H9 (cell line): Measurements from ENCODE around the gene MB. TPM values are rescaled to one million over a fixed set of nuclear protein-coding genes. Genes with fewer than 3 reads are reported as not detected.
A peak's percentile ranks its signal among the peaks of the same experiment; 100 is the strongest.

Source experiments
- DNase-seq: peaks from one replicate; pipeline ENCODE4 v3.0.0-alpha.2; 2017
- H2AFZ ChIP-seq: one replicate; pipeline ENCODE4 v1.6.1; 2013; ENCODE audit warnings: mild to moderate bottlenecking, low read length, control low read depth, moderate library complexity
- H2AK5ac ChIP-seq: 2 replicates; pipeline ENCODE4 v1.6.1; 2013; ENCODE audit warnings: low read length, control low read depth, mixed read lengths; ENCODE audit not compliant: insufficient read length
- H2BK120ac ChIP-seq: one replicate; pipeline ENCODE4 v1.6.1; 2013; ENCODE audit warnings: low read depth, mild to moderate bottlenecking, low read length, control low read depth, inconsistent platforms; ENCODE audit not compliant: poor library complexity, severe bottlenecking
- H2BK12ac ChIP-seq: 2 replicates; pipeline ENCODE4 v1.6.1; 2013; ENCODE audit warnings: low read length, control low read depth, mixed read lengths, low read depth; ENCODE audit not compliant: insufficient read length
- H2BK15ac ChIP-seq: 2 replicates; pipeline ENCODE4 v1.6.1; 2013; ENCODE audit warnings: low read depth, low read length, control low read depth
- H2BK20ac ChIP-seq: one replicate; pipeline ENCODE4 v1.6.1; 2013; ENCODE audit warnings: low read depth, mild to moderate bottlenecking, low read length, control low read depth, inconsistent platforms; ENCODE audit not compliant: poor library complexity, severe bottlenecking
- H2BK5ac ChIP-seq: 2 replicates; pipeline ENCODE4 v1.6.1; 2013; ENCODE audit warnings: low read length, control low read depth, mixed read lengths; ENCODE audit not compliant: insufficient read length
- H3K14ac ChIP-seq: 2 replicates; pipeline ENCODE4 v1.6.1; 2013; ENCODE audit warnings: low read length, control low read depth; ENCODE audit not compliant: insufficient read depth
- H3K18ac ChIP-seq: 2 replicates; pipeline ENCODE4 v1.6.1; 2013; ENCODE audit warnings: low read depth, mild to moderate bottlenecking, mixed read lengths, low read length, control low read depth; ENCODE audit not compliant: insufficient read length
- H3K23ac ChIP-seq: 2 replicates; pipeline ENCODE4 v1.6.1; 2013; ENCODE audit warnings: low read length, control low read depth, mixed read lengths, low read depth; ENCODE audit not compliant: insufficient read length
- H3K23me2 ChIP-seq: 2 replicates; pipeline ENCODE4 v1.6.1; 2013; ENCODE audit warnings: low read depth, mild to moderate bottlenecking, mixed read lengths, low read length, control low read depth; ENCODE audit not compliant: insufficient read length, poor library complexity, severe bottlenecking
- H3K27ac ChIP-seq: 2 replicates; pipeline ENCODE4 v1.5.1; 2013; ENCODE audit warnings: low read length, control low read depth, mixed read lengths, low read depth; ENCODE audit not compliant: insufficient read length
- H3K27me3 ChIP-seq: 2 replicates; pipeline ENCODE4 v1.6.1; 2013; ENCODE audit warnings: low read length, control low read depth, inconsistent platforms; ENCODE audit not compliant: insufficient read depth
- H3K4ac ChIP-seq: 2 replicates; pipeline ENCODE4 v1.6.1; 2013; ENCODE audit warnings: low read depth, mild to moderate bottlenecking, control low read depth, inconsistent platforms, low read length, moderate library complexity
- H3K4me1 ChIP-seq: 2 replicates; pipeline ENCODE4 v1.6.1; 2013; ENCODE audit warnings: low read length, control low read depth, inconsistent platforms; ENCODE audit not compliant: insufficient read depth
- H3K4me2 ChIP-seq: 2 replicates; pipeline ENCODE4 v1.6.1; 2013; ENCODE audit warnings: low read length, control low read depth, mixed read lengths; ENCODE audit not compliant: insufficient read length, insufficient read depth
- H3K56ac ChIP-seq: 2 replicates; pipeline ENCODE4 v1.6.1; 2013; ENCODE audit warnings: low read depth, mild to moderate bottlenecking, mixed read lengths, low read length, control low read depth; ENCODE audit not compliant: insufficient read length
- H3K79me1 ChIP-seq: 2 replicates; pipeline ENCODE4 v1.6.1; 2013; ENCODE audit warnings: low read depth, mild to moderate bottlenecking, moderate library complexity, low read length, control low read depth, inconsistent platforms; ENCODE audit not compliant: insufficient read depth, poor library complexity, severe bottlenecking
- H3K79me2 ChIP-seq: 2 replicates; pipeline ENCODE4 v1.6.1; 2013; ENCODE audit warnings: low read length, control low read depth, inconsistent platforms; ENCODE audit not compliant: insufficient read depth
- H3K9ac ChIP-seq: 2 replicates; pipeline ENCODE4 v1.6.1; 2013; ENCODE audit warnings: low read length, control low read depth, mixed read lengths; ENCODE audit not compliant: insufficient read length; ENCODE audit errors: extremely low read depth
- H3K9me3 ChIP-seq: one replicate; pipeline ENCODE4 v1.6.1; 2013; ENCODE audit warnings: low read depth, low read length, inconsistent platforms; ENCODE audit not compliant: control insufficient read depth
- H3T11ph ChIP-seq: one replicate; pipeline ENCODE4 v1.6.1; 2013; ENCODE audit warnings: mild to moderate bottlenecking, low read length, control low read depth, inconsistent platforms
- H4K20me1 ChIP-seq: one replicate; pipeline ENCODE4 v1.6.1; 2013; ENCODE audit not compliant: control insufficient read depth, insufficient read length, insufficient read depth
- H4K5ac ChIP-seq: 2 replicates; pipeline ENCODE4 v1.6.1; 2013; ENCODE audit warnings: low read depth, mild to moderate bottlenecking, mixed read lengths, low read length, control low read depth; ENCODE audit not compliant: insufficient read length
- H4K8ac ChIP-seq: replicated peaks from 2 replicates; pipeline ENCODE4 v1.6.1; 2013; ENCODE audit warnings: low read length, control low read depth, mixed read lengths, low read depth; ENCODE audit not compliant: insufficient read length
- H4K91ac ChIP-seq: 2 replicates; pipeline ENCODE4 v1.6.1; 2013; ENCODE audit warnings: low read depth, mild to moderate bottlenecking, moderate library complexity, mixed read lengths, low read length, control low read depth; ENCODE audit not compliant: insufficient read length
- H3K27ac Mint-ChIP-seq, 3 experiments: 2 replicates in 2 of 3; 3 replicates in 1 of 3; pipeline ENCODE4 v1.8.0; 2020 to 2021; ENCODE audit warnings: mixed read lengths in 3 of 3, mild to moderate bottlenecking in 1 of 3, moderate library complexity in 1 of 3
- H3K27me3 Mint-ChIP-seq: 2 replicates; pipeline ENCODE4 v1.8.0; 2021; ENCODE audit warnings: low read depth, mild to moderate bottlenecking, moderate library complexity, mixed read lengths
- H3K36me3 Mint-ChIP-seq, 3 experiments: 2 replicates in 2 of 3; 3 replicates in 1 of 3; pipeline ENCODE4 v1.8.0; 2020 to 2021; ENCODE audit warnings: low read depth in 3 of 3, mixed read lengths in 3 of 3; ENCODE audit not compliant: insufficient read depth in 1 of 3
- H3K4me1 Mint-ChIP-seq, 2 experiments: 2 replicates each; pipeline ENCODE4 v1.8.0; 2020; ENCODE audit warnings: mixed read lengths in 2 of 2
- H3K4me3 Mint-ChIP-seq, 2 experiments: 2 replicates in 1 of 2; 3 replicates in 1 of 2; pipeline ENCODE4 v1.8.0; 2020 to 2021; ENCODE audit warnings: mild to moderate bottlenecking in 2 of 2, mixed read lengths in 2 of 2, moderate library complexity in 1 of 2
- H3K9me3 Mint-ChIP-seq, 2 experiments: 2 replicates in 1 of 2; 3 replicates in 1 of 2; pipeline ENCODE4 v1.8.0; 2020; ENCODE audit warnings: mild to moderate bottlenecking in 2 of 2, mixed read lengths in 2 of 2, moderate library complexity in 1 of 2
- WGBS: extraction: QIAGEN DNeasy Blood & Tissue Kit; methylation state at CpG from one replicate; pipeline ENCODE4 v1.1.7; 2013; ENCODE audit warnings: missing lambda C conversion rate, low lambda C conversion rate, mixed read lengths; ENCODE audit not compliant: insufficient read length; ENCODE audit errors: extremely low coverage; 5-methylcytosine and 5-hydroxymethylcytosine counted together
- total RNA-seq: library from RNA; stranded (reverse); gene quantifications from 2 replicates; pipeline ENCODE4 v1.2.1, GENCODE V29; 2021
- TF ChIP-seq, protein P1 (sequence below): fragments of 200-600 bp; sonication (generic); conservative IDR thresholded peaks from 3 replicates; pipeline ENCODE4 v1.8.0; 2021; ENCODE audit warnings: antibody characterized with exemption, mild to moderate bottlenecking

MB gene
- total RNA-seq, 1 experiment from 2014 or later, result 0.55 TPM

DNA sequence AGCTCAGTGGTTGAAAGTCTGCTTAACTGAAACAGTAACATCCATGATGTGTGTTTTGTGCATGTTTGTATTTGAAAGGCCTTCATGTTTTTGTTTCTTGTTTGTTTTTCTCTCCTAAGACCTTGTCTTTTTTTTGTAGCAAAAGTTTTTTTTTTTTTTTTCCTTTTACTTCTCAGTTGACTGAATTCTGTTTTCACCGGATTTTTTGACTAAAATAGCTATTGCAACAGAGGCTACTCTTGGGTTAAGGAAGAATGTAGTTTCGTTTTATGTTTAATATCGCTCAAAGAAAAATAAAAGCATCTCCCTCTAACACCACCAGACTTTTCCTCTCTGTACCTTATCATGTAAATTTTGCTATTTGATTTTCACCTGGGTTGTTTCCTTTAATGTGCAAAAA is 46.2 kb upstream of the MB start:
- Histone ChIP-seq H3K14ac (no peak overlapping the region), H2BK15ac (no peak overlapping the region), H2BK12ac (no peak overlapping the region), H3T11ph (no peak overlapping the region), H3K79me2 (no peaks in the 10 kb centered on the region), H2BK20ac (no peak overlapping the region), H3K18ac (no peak overlapping the region), H3K56ac (no peak overlapping the region), H3K23ac (no peak overlapping the region), H2BK120ac (no peak overlapping the region), H2AK5ac (no peak overlapping the region), H4K91ac (no peak overlapping the region), H3K4me1 (no peaks in the 10 kb centered on the region; the same call in 1 of the 2 replicates), H2AFZ (no peak overlapping the region), H3K27ac (no peak overlapping the region), H3K79me1 (no peaks in the 10 kb centered on the region), H4K8ac (no peak overlapping the region), H2BK5ac (no peak overlapping the region), H3K4me2 (no peak overlapping the region), H3K4ac (no peak overlapping the region), H3K9ac (no peak overlapping the region), H3K23me2 (no peaks in the 10 kb centered on the region), H4K20me1 (no peaks in the 10 kb centered on the region), H3K27me3 (no peaks in the 10 kb centered on the region), H4K5ac (no peak overlapping the region), H3K9me3 (peaks cover 16% of the 10 kb centered on the region)
- H3K27ac Mint-ChIP-seq, result peak overlapping the region; percentile 11 to 96 (median 44); a peak in 3 of 7 replicates
- no CpG with 5 or more reads among the region's 3 CpGs for WGBS
- H3K9me3 Mint-ChIP-seq, result peaks cover 30 to 44% of the 10 kb centered on the region in 2 experiments
- DNase-seq, result no peak
- no peaks in the 10 kb centered on the region for H3K27me3 Mint-ChIP-seq
- TF ChIP-seq, protein P1, sequence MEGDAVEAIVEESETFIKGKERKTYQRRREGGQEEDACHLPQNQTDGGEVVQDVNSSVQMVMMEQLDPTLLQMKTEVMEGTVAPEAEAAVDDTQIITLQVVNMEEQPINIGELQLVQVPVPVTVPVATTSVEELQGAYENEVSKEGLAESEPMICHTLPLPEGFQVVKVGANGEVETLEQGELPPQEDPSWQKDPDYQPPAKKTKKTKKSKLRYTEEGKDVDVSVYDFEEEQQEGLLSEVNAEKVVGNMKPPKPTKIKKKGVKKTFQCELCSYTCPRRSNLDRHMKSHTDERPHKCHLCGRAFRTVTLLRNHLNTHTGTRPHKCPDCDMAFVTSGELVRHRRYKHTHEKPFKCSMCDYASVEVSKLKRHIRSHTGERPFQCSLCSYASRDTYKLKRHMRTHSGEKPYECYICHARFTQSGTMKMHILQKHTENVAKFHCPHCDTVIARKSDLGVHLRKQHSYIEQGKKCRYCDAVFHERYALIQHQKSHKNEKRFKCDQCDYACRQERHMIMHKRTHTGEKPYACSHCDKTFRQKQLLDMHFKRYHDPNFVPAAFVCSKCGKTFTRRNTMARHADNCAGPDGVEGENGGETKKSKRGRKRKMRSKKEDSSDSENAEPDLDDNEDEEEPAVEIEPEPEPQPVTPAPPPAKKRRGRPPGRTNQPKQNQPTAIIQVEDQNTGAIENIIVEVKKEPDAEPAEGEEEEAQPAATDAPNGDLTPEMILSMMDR, result no peak
- peaks cover 17 to 41% (median 21%) of the 10 kb centered on the region in 3 experiments for H3K36me3 Mint-ChIP-seq
- peak overlapping the region; percentile 11 to 14; a peak in 2 of 5 replicates for H3K4me3 Mint-ChIP-seq
- peaks cover 30 to 35% of the 10 kb centered on the region in 2 experiments for H3K4me1 Mint-ChIP-seq
